Neutrophil (primary cell): Measurements from ENCODE around the gene MICAL1.

Experiments used
- H3K27ac ChIP-seq: fragments of 200-600 bp; sonication (generic); 2 replicates; pipeline ENCODE4 v1.5.1; 2016; ENCODE audit warnings: mild to moderate bottlenecking, moderate library complexity
- H3K27me3 ChIP-seq: fragments of 200-600 bp; sonication (generic); 2 replicates; pipeline ENCODE4 v1.6.0; 2016; ENCODE audit warnings: mild to moderate bottlenecking
- H3K36me3 ChIP-seq: fragments of 200-600 bp; sonication (generic); 2 replicates; pipeline ENCODE4 v1.5.1; 2017
- H3K4me1 ChIP-seq, 2 experiments: fragments of 200-600 bp in 1 of 2; sonication (generic) in 1 of 2; 1 replicate in 1 of 2; 2 replicates in 1 of 2; pipeline versions ENCODE4 v1.5.1 to v1.6.1; 2013 to 2016; ENCODE audit warnings: low read depth in 1 of 2, low read length in 1 of 2, mild to moderate bottlenecking in 1 of 2, moderate library complexity in 1 of 2; ENCODE audit not compliant: control insufficient read depth in 1 of 2, insufficient read depth in 1 of 2
- H3K4me3 ChIP-seq, 2 experiments: fragments of 200-600 bp in 1 of 2; sonication (generic) in 1 of 2; 1 replicate in 1 of 2; 2 replicates in 1 of 2; pipeline ENCODE4 v1.5.1; 2013 to 2016; ENCODE audit warnings: low read depth in 1 of 2, low read length in 1 of 2, mild to moderate bottlenecking in 1 of 2, moderate library complexity in 1 of 2
- H3K9me3 ChIP-seq: fragments of 200-600 bp; sonication (generic); 2 replicates; pipeline ENCODE4 v1.5.1; 2016
- TF ChIP-seq, protein P1 (sequence below): fragments of 200-600 bp; sonication (generic); IDR thresholded peaks from 2 replicates; pipeline ENCODE4 v1.5.1; 2016; ENCODE audit warnings: antibody characterized with exemption

Gene MICAL1

DNA sequence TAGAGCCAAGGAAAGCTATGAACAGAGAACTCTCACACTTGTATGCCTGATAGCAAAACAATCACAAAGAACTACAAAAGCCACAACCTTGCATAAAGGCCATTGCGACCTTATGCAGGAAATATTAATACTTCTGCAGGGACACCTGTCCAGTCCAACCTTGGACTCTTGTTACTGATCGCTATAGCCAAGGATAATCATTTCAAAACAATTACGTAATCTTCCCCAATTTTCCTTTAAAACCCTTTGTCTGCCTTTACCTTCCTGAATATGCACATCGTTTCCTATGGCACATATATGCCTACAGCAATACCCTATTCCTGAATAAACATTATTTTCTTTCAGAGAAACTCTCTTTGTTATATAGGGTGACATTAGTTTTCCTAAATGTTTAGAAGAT, 37.9 kb downstream of the MICAL1 start:
- no peaks in the 10 kb centered on the region for H3K9me3 ChIP-seq
- no peak overlapping the region for H3K27ac ChIP-seq
- no peak overlapping the region for H3K4me3 ChIP-seq
- no peaks in the 10 kb centered on the region for H3K36me3 ChIP-seq
- H3K4me1 ChIP-seq, result no peaks in the 10 kb centered on the region
- TF ChIP-seq, protein P1, sequence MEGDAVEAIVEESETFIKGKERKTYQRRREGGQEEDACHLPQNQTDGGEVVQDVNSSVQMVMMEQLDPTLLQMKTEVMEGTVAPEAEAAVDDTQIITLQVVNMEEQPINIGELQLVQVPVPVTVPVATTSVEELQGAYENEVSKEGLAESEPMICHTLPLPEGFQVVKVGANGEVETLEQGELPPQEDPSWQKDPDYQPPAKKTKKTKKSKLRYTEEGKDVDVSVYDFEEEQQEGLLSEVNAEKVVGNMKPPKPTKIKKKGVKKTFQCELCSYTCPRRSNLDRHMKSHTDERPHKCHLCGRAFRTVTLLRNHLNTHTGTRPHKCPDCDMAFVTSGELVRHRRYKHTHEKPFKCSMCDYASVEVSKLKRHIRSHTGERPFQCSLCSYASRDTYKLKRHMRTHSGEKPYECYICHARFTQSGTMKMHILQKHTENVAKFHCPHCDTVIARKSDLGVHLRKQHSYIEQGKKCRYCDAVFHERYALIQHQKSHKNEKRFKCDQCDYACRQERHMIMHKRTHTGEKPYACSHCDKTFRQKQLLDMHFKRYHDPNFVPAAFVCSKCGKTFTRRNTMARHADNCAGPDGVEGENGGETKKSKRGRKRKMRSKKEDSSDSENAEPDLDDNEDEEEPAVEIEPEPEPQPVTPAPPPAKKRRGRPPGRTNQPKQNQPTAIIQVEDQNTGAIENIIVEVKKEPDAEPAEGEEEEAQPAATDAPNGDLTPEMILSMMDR, result no peak
- no peaks in the 10 kb centered on the region for H3K27me3 ChIP-seq

DNA sequence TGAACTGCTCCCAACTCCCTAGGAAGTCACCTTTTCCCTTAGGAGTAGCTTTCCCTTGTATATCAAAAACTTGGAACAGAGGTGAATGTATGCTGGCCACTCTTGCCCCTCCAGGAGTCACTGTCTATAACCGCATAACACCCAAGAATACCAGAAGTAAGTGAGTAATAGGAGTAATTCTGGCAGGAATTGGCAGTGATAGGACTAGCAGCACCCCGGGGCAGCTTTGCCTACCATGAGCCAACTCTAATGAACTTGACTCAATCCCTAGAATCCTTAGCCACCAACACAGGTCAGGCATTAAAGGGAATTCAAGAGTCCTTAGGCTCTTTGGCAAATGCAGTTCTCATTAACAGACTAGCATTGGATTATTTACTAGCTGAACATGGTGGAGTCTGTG, 44.5 kb downstream of the MICAL1 start:
- H3K36me3 ChIP-seq, result no peaks in the 10 kb centered on the region
- H3K9me3 ChIP-seq, result no peaks in the 10 kb centered on the region
- H3K27me3 ChIP-seq, result no peaks in the 10 kb centered on the region
- H3K4me3 ChIP-seq, result no peak overlapping the region
- TF ChIP-seq, protein P1, result no peak
- no peak overlapping the region for H3K27ac ChIP-seq
- peaks cover 0 to 4% of the 10 kb centered on the region in 2 experiments for H3K4me1 ChIP-seq

DNA sequence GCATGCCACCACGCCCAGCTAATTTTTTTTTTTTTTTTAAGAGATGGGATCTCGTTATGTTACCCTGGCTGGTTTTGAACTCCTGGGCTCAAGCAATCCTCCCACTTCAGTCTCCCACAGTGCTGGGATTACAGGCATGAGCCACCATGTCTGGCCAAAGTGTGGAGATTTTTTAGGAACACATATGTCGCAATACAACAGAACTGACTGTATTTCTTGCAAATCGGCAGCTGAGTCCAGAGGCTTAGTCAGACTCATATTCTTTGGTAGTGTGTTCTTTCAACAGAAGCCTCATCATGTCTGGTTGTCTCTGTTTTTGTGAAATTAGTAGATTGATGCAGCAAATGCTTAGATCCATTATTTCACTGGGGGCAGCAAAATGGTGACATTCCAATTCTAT, 49.4 kb downstream of the MICAL1 start:
- Histone ChIP-seq H3K27ac (no peak overlapping the region), H3K4me1 (peaks cover 5 to 12% of the 10 kb centered on the region in 2 experiments), H3K27me3 (no peaks in the 10 kb centered on the region), H3K4me3 (no peak overlapping the region), H3K36me3 (no peaks in the 10 kb centered on the region), H3K9me3 (no peaks in the 10 kb centered on the region)
- TF ChIP-seq, protein P1, result no peak

DNA sequence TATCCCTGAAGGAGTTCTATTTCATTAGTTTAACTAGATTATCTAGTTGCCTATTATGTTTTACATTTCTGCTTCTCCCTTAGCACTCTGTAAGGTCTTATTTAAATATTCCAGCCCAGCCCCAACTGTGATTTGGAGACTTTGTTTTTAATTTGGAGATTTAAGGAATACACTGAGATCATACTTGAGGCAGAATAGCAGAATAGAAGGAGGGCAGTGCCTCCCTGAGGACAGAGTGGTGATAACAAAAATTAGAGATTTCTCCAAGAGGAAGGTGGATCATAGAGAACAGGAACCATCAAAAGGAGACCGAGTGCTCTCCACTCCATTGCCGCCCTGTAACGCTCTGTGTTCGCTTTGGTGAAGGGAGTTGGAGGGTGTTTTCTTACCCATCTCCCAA, 58.6 kb downstream of the MICAL1 start:
- TF ChIP-seq, protein P1, result no peak
- H3K27ac ChIP-seq, result no peak overlapping the region

DNA sequence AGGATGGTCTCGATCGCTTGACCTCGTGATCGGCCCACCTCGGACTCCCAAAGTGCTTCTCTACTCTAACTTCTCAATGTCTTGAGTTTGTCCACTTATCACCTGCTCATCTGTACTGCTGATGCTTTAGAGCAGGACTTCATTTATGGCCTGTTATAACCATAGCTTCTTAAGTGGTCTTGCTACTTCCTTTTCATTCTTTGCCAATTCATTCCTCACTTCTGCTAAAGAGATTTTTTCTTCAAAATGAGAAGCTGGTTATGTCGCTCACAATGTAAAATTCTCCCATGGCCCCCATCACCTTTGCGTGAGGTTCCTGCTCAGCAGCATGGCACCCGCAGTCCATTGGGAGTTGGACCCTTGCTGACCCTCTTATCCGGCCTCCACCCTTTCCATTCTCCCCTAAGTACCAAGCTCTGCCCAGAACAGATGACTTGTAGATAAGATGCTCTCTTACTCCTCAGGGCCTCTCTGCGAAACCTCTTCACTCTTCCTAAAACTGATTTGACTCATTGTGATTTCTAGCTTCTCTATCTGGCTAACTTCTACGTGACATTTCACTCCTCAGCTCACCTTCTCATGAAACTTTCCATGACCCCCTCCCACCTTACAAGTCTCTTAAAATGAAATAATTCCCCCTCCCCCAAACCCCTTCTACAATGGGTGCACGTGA, 59.4 kb downstream of the MICAL1 start:
- no peaks in the 10 kb centered on the region for H3K9me3 ChIP-seq
- TF ChIP-seq, protein P1, result no peak
- no peaks in the 10 kb centered on the region for H3K36me3 ChIP-seq

More for the DNA sequence above, 58.6 kb downstream of the MICAL1 start:
- Histone ChIP-seq H3K9me3 (no peaks in the 10 kb centered on the region), H3K36me3 (no peaks in the 10 kb centered on the region), H3K4me1 (peaks cover 3 to 6% of the 10 kb centered on the region in 2 experiments), H3K4me3 (no peak overlapping the region), H3K27me3 (no peaks in the 10 kb centered on the region)

More for the DNA sequence above, 59.4 kb downstream of the MICAL1 start:
- Histone ChIP-seq H3K27me3 (no peaks in the 10 kb centered on the region), H3K27ac (no peak overlapping the region), H3K4me3 (no peak overlapping the region), H3K4me1 (peaks cover 5 to 12% of the 10 kb centered on the region in 2 experiments)
